A375 (cell line): ENCODE measurements around the gene LCP1. TPM values are rescaled to one million over a fixed set of nuclear protein-coding genes. Genes with fewer than 3 reads are reported as not detected.

Source experiments
- small RNA-seq: library from RNA; depleted of rRNA; stranded (forward); fragments of <200 nt; gene quantifications from one replicate; pipeline ENCODE3, GENCODE V24; 2014
- total RNA-seq: library from RNA; depleted of rRNA; stranded (reverse); fragments of >200 nt; shearing (Covaris generic); gene quantifications from 2 replicates; pipeline ENCODE4 v1.2.3, GENCODE V29; 2014; rRNA removed

The LCP1 gene, protein sequence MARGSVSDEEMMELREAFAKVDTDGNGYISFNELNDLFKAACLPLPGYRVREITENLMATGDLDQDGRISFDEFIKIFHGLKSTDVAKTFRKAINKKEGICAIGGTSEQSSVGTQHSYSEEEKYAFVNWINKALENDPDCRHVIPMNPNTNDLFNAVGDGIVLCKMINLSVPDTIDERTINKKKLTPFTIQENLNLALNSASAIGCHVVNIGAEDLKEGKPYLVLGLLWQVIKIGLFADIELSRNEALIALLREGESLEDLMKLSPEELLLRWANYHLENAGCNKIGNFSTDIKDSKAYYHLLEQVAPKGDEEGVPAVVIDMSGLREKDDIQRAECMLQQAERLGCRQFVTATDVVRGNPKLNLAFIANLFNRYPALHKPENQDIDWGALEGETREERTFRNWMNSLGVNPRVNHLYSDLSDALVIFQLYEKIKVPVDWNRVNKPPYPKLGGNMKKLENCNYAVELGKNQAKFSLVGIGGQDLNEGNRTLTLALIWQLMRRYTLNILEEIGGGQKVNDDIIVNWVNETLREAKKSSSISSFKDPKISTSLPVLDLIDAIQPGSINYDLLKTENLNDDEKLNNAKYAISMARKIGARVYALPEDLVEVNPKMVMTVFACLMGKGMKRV
- total RNA-seq, result not detected in 2 replicates

DNA sequence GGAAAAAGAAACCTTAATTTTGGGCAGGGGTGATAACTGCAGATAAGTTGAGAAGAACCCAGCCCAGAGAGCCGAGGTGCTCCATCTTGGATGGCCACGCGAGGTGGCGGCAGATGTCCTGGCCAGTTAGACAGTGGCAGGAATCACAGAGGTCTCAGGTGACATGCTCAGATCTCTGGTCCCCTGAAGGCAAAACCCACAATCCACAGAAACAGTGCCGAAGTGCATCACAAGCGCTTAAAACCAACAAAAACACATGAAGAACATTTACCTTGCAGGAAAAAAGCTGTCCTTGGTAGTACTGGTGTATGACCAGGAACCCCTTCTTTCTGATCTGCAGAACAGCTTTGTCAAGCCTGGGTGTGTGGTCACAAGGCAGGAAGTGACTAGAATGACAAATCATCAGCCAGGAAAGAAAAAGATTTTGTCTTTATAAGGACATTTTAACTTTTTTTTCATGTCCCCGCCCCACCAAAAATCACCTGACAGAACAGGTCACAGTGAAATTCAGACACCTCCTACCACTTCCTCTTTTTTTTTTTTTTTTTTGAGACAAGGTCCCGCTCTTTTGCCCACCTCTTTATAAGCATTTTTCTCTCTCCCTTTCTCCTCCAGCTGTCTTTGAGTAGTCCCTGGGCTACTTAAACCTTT lies at the start of gene LCP1:
Gene LCP1, minus strand, starts transcription at position 338 of the 651 bp plus-strand sequence. CDS start 22,515 bp downstream, outside the sequence.

DNA sequence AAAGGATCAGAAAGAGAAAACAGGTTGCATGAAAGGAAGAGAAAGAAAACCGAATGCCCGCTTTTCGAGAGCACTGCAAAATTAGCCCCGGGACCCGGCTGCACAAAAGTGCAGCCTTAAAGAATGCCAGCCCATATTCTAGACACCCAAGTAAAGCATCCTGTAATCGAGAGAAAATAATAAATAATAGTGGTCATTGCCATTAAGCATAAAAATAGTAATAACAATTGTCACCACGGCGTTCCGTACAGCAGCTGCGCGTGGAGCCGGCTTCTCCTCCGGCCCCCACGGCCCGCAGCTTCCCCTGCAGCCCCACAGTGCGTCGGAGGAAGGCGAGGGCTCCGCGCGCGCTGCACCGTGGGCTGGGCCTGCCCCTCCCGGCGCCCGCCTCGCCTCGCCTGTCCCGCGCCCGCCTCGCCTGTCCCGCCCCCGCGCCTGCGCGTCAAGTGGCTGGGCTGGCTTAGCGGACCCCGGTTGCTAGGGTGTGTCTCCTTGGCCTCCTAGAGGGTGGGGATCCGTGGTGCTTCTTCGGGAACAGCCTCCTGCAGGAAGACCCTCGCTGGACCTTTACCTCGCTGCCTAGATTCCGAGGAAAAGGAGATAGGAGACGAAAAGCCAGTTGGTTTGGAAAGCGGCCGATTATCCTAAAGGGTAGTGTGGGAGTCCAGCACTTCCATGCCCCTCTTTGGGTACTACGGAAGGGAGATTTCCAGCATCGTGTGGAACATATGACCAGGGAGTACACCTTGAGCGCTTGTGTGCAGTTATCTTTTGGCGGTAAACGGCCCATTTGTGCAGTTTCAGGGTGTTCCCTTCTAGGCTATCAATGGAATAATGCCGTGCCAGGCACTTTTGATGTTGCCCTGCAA lies 29.7 kb upstream of the LCP1 start, which contains the start of gene LRRC63:
Gene LRRC63, plus strand, starts transcription at position 446 of the 869 bp plus-strand sequence. CDS start 1,107 bp downstream, outside the sequence.

DNA sequence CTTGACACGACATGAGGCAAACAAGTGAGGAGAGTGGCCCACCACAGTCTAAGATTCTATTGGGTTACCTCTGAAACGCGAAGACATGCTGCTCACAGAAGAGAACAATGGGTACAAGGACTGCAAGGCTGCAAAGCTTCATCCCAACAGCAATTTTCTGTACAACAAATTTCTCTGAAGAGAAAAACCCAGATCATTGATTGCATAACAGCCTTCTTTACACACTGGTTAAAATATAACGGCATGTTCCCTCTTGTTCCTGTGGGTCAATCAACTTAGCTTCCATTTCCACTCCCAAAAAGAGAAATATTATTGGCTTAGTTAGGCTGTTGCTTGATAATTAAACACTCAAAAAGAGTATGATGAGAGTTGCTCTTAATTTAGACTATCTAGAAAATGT lies 77.1 kb downstream of the LCP1 start, which contains the start of gene CPB2:
Gene CPB2, minus strand, starts transcription at position 166 of the 400 bp plus-strand sequence. Its CDS starts 24 bp downstream, at position 142.

Small RNA genes lying within 50 kb of the gene (small RNA-seq; reads per million reads assigned to genes)
- not detected for gene RN7SL288P

Other genes with a start within 250 kb of the LCP1 start
- gene ZC3H13, start 129.4 kb downstream of the LCP1 start, total RNA-seq, result 23.1 and 27.4 TPM in 2 replicates
- not detected in 2 replicates for gene CPB2, start 77.1 kb downstream of the LCP1 start, total RNA-seq
- 0.08 and 0.13 TPM in 2 replicates for gene LRRC63, start 29.8 kb upstream of the LCP1 start, total RNA-seq
- 0.34 and 0.64 TPM in 2 replicates for gene RUBCNL, start 205.1 kb upstream of the LCP1 start, total RNA-seq